Measurements from ENCODE around the gene MIER3. TPM values are rescaled to one million over a fixed set of nuclear protein-coding genes. Genes with fewer than 3 reads are reported as not detected.

The MIER3 gene
- total RNA-seq, 2 donors from 2014 or later: 48.3 to 51.8 TPM

DNA sequence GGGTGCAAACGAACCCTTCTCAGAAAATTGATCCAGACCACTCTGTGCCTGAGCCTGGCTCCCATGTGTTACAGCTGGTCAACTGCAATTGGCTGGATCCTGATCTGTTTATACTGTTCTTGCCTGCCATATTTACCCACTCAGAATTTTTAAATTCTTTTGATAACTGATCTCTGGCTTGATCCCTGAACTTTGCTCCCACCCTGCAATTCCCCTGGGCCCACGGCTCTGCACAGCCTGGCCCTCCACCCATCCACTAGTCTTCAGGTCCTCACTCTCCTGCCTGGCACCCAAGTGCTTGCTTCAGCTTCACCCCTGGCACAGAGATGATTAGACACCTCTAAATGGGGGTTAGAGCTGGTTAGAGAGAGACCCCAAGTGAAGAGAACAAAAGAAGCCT lies 25.9 kb upstream of the MIER3 start:
- Histone ChIP-seq H3K27ac (ENCODE audit: low read depth, low read length) (no peak overlapping the region), H3K9me3 (ENCODE audit: control insufficient read depth, low read length) (peaks cover 5% of the 10 kb centered on the region), H3K36me3 (ENCODE audit: control insufficient read depth, insufficient read depth, low read length) (no peaks in the 10 kb centered on the region), H3K27me3 (ENCODE audit: control insufficient read depth, insufficient read depth, low read length, poor library complexity, severe bottlenecking) (no peaks in the 10 kb centered on the region), H3K9ac (ENCODE audit: extremely low read depth, low read length, poor library complexity, severe bottlenecking) (no peak overlapping the region), H3K4me1 (ENCODE audit: control insufficient read depth, insufficient read depth, low read length) (no peaks in the 10 kb centered on the region), H3K4me3 (ENCODE audit: low read length) (no peak overlapping the region)
- Mint-ChIP-seq H3K27ac (no peak overlapping the region), H3K36me3 (ENCODE audit: low read depth) (no peaks in the 10 kb centered on the region), H3K9me3 (no peaks in the 10 kb centered on the region), H3K27me3 (ENCODE audit: insufficient read depth) (peaks cover 2% of the 10 kb centered on the region), H3K4me3 (no peak overlapping the region), H3K4me1 (peaks cover 14% of the 10 kb centered on the region)
- no peak for DNase-seq
- WGBS, 2 experiments (ENCODE audit: insufficient coverage in 1 of 2, insufficient read length in 1 of 2): 67 to 84% methylated on average over 1 to 2 of the region's 2 CpGs
- no peak for TF ChIP-seq CTCF (conservative IDR thresholded peaks at IDR 0.05)

DNA sequence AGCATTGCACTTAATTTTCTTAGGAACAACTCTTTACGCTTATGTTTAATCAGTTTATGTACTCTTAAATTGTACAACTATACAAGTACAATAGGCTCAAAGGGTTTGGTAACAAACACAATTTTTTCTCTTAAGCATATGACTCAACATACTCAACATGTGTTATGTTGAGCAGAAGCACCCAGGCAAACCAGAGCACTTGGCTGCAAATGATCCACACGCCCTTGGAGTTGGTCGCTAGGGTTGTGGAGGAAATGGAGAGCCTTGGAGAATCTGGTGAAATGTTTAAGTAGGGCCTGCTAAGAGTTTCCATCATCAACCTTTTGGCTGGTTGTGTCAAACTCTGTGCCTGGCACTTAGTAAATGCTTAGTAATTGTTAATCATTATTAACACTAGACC lies 25.1 kb upstream of the MIER3 start:
- WGBS, 2 experiments (ENCODE audit: insufficient coverage in 1 of 2, insufficient read length in 1 of 2): 90 to 95% methylated on average over 2 to 3 of the region's 3 CpGs
- H3K27ac Mint-ChIP-seq: no peak overlapping the region

GRCh38 chr5:56974241-56974640 lies 22.3 kb upstream of the MIER3 start:
- Histone ChIP-seq H3K4me1 (ENCODE audit: control insufficient read depth, insufficient read depth, low read length) (no peaks in the 10 kb centered on the region), H3K9me3 (ENCODE audit: control insufficient read depth, low read length) (peaks cover 4% of the 10 kb centered on the region), H3K27me3 (ENCODE audit: control insufficient read depth, insufficient read depth, low read length, poor library complexity, severe bottlenecking) (no peaks in the 10 kb centered on the region), H3K9ac (ENCODE audit: extremely low read depth, low read length, poor library complexity, severe bottlenecking) (no peak overlapping the region), H3K27ac (ENCODE audit: low read depth, low read length) (no peak overlapping the region), H3K36me3 (ENCODE audit: control insufficient read depth, insufficient read depth, low read length) (no peaks in the 10 kb centered on the region), H3K4me3 (ENCODE audit: low read length) (no peak overlapping the region)
- no peak for TF ChIP-seq CTCF (conservative IDR thresholded peaks at IDR 0.05)
- Mint-ChIP-seq H3K4me3 (no peak overlapping the region), H3K27ac (no peak overlapping the region), H3K36me3 (ENCODE audit: low read depth) (no peaks in the 10 kb centered on the region), H3K27me3 (ENCODE audit: insufficient read depth) (peaks cover 8% of the 10 kb centered on the region), H3K4me1 (peaks cover 16% of the 10 kb centered on the region), H3K9me3 (no peaks in the 10 kb centered on the region)
- no peak for DNase-seq
- 92 to 100% methylated on average over 2 of the region's 2 CpGs for WGBS, 2 experiments (ENCODE audit: insufficient coverage in 1 of 2, insufficient read length in 1 of 2)

More for the DNA sequence above, 25.1 kb upstream of the MIER3 start:
- no peaks in the 10 kb centered on the region for H3K4me1 ChIP-seq (ENCODE audit: control insufficient read depth, insufficient read depth, low read length)
- peaks cover 10% of the 10 kb centered on the region for H3K4me1 Mint-ChIP-seq
- no peaks in the 10 kb centered on the region for H3K36me3 ChIP-seq (ENCODE audit: control insufficient read depth, insufficient read depth, low read length)
- no peak overlapping the region for H3K27ac ChIP-seq (ENCODE audit: low read depth, low read length)
- DNase-seq: no peak
- H3K27me3 Mint-ChIP-seq (ENCODE audit: insufficient read depth): peaks cover 8% of the 10 kb centered on the region
- no peaks in the 10 kb centered on the region for H3K9me3 ChIP-seq (ENCODE audit: control insufficient read depth, low read length)
- H3K36me3 Mint-ChIP-seq (ENCODE audit: low read depth): no peaks in the 10 kb centered on the region
- H3K27me3 ChIP-seq (ENCODE audit: control insufficient read depth, insufficient read depth, low read length, poor library complexity, severe bottlenecking): no peaks in the 10 kb centered on the region
- no peak overlapping the region for H3K4me3 Mint-ChIP-seq
- H3K9me3 Mint-ChIP-seq: no peaks in the 10 kb centered on the region
- H3K4me3 ChIP-seq (ENCODE audit: low read length): no peak overlapping the region
- no peak for TF ChIP-seq CTCF (conservative IDR thresholded peaks at IDR 0.05)
- H3K9ac ChIP-seq (ENCODE audit: extremely low read depth, low read length, poor library complexity, severe bottlenecking): no peak overlapping the region

All from endodermal cell (in vitro differentiated cells).